Body of pancreas (tissue), 4 donors: ENCODE results near the gene QSOX1.

Experiments
- POLR2A ChIP-seq, 3 donors: fragments of 450-650 bp; IDR thresholded peaks; one replicate each; pipeline ENCODE4 v1.6.1; 2016; ENCODE audit warnings: antibody characterized with exemption in 3 of 3, mild to moderate bottlenecking in 2 of 3
- TF ChIP-seq, protein P1 (sequence below), 7 experiments: fragments of 450-650 bp in 4 of 7; fragments of 200-600 bp in 3 of 7; sonication (generic) in 3 of 7; IDR thresholded peaks; one replicate each; pipeline ENCODE4 v1.5.1; 2016 to 2019; ENCODE audit warnings: antibody characterized with exemption in 7 of 7

- TF ChIP-seq, protein P1, sequence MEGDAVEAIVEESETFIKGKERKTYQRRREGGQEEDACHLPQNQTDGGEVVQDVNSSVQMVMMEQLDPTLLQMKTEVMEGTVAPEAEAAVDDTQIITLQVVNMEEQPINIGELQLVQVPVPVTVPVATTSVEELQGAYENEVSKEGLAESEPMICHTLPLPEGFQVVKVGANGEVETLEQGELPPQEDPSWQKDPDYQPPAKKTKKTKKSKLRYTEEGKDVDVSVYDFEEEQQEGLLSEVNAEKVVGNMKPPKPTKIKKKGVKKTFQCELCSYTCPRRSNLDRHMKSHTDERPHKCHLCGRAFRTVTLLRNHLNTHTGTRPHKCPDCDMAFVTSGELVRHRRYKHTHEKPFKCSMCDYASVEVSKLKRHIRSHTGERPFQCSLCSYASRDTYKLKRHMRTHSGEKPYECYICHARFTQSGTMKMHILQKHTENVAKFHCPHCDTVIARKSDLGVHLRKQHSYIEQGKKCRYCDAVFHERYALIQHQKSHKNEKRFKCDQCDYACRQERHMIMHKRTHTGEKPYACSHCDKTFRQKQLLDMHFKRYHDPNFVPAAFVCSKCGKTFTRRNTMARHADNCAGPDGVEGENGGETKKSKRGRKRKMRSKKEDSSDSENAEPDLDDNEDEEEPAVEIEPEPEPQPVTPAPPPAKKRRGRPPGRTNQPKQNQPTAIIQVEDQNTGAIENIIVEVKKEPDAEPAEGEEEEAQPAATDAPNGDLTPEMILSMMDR (IDR thresholded peaks at IDR 0.05), result no peak
- no peak for TF ChIP-seq POLR2A (IDR thresholded peaks at IDR 0.05)
Measured at GRCh38 chr1:180228648-180229482, 74.2 kb downstream of the QSOX1 start.
